ENCODE results near the gene SHANK2. TPM values are rescaled to one million over a fixed set of nuclear protein-coding genes. Genes with fewer than 3 reads are reported as not detected.

Gene SHANK2
- total and polyA plus RNA-seq, 7 donors: under 0.01 to 0.17 (median 0.03) TPM; not detected in 3

DNA sequence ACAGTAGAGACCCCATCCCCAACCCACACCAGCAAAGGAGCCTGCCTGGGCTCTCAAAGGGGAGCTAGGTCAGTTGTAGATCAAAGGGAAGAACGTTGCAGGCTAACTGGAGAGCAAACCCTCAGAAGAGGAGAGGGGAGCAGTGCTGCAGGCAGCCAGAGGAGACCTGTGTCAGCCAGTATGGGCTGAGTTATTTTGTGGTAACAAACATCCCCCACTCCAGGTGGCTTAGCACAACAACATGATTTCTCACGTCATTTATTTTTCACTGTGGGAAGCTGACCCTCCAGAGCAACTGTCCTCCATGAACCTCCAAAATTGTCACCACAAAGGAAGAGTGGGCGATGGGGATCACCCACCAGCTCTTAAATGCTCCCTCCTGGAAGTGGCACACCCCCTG is 19.8 kb upstream of the SHANK2 start:
- TF ChIP-seq, protein P1, sequence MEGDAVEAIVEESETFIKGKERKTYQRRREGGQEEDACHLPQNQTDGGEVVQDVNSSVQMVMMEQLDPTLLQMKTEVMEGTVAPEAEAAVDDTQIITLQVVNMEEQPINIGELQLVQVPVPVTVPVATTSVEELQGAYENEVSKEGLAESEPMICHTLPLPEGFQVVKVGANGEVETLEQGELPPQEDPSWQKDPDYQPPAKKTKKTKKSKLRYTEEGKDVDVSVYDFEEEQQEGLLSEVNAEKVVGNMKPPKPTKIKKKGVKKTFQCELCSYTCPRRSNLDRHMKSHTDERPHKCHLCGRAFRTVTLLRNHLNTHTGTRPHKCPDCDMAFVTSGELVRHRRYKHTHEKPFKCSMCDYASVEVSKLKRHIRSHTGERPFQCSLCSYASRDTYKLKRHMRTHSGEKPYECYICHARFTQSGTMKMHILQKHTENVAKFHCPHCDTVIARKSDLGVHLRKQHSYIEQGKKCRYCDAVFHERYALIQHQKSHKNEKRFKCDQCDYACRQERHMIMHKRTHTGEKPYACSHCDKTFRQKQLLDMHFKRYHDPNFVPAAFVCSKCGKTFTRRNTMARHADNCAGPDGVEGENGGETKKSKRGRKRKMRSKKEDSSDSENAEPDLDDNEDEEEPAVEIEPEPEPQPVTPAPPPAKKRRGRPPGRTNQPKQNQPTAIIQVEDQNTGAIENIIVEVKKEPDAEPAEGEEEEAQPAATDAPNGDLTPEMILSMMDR (IDR thresholded peaks at IDR 0.05): no peak
- ATAC-seq (no peak), DNase-seq (no peak)
- Histone ChIP-seq H3K27me3 (ENCODE audit: insufficient read depth in 3 of 3, low read length in 2 of 3) (peaks cover 0 to 8% (median 1%) of the 10 kb centered on the region in 3 donors), H3K36me3 (ENCODE audit: insufficient read depth in 1 of 2, low read depth in 1 of 2) (no peaks in the 10 kb centered on the region), H3K4me1 (no peaks in the 10 kb centered on the region), H3K9me3 (peaks cover 5% of the 10 kb centered on the region), H3K27ac (no peak overlapping the region), H3K4me3 (no peak overlapping the region)
- WGBS, 3 donors: 81 to 86% (median 82%) methylated on average over 3 of the region's 3 CpGs
- intact Hi-C loops (cut with DNase I): no loop called here

- Histone ChIP-seq H3K36me3 (ENCODE audit: insufficient read depth in 1 of 2, low read depth in 1 of 2) (no peaks in the 10 kb centered on the region), H3K27me3 (ENCODE audit: insufficient read depth in 3 of 3, low read length in 2 of 3) (peaks cover 0 to 17% (median 1%) of the 10 kb centered on the region in 3 donors), H3K4me1 (no peaks in the 10 kb centered on the region), H3K9me3 (peaks cover 5% of the 10 kb centered on the region), H3K4me3 (no peak overlapping the region), H3K27ac (no peak overlapping the region)
- no peak for ATAC-seq
- TF ChIP-seq, protein P1 (IDR thresholded peaks at IDR 0.05): no peak
- WGBS, 3 donors: 80 to 83% (median 82%) methylated on average over 16 of the region's 16 CpGs
- DNase-seq: no peak
- intact Hi-C loops (cut with DNase I): no loop called here
Measured at GRCh38 chr11:71269603-71270511, 17.5 kb upstream of the SHANK2 start.

GRCh38 chr11:71268706-71269321 is 16.4 kb upstream of the SHANK2 start:
- WGBS, 3 donors: 38 to 56% (median 52%) methylated on average over 11 of the region's 11 CpGs
- H3K27me3 ChIP-seq (ENCODE audit: insufficient read depth in 3 of 3, low read length in 2 of 3): peaks cover 0 to 17% (median 1%) of the 10 kb centered on the region in 3 donors
- ATAC-seq: no peak

DNA sequence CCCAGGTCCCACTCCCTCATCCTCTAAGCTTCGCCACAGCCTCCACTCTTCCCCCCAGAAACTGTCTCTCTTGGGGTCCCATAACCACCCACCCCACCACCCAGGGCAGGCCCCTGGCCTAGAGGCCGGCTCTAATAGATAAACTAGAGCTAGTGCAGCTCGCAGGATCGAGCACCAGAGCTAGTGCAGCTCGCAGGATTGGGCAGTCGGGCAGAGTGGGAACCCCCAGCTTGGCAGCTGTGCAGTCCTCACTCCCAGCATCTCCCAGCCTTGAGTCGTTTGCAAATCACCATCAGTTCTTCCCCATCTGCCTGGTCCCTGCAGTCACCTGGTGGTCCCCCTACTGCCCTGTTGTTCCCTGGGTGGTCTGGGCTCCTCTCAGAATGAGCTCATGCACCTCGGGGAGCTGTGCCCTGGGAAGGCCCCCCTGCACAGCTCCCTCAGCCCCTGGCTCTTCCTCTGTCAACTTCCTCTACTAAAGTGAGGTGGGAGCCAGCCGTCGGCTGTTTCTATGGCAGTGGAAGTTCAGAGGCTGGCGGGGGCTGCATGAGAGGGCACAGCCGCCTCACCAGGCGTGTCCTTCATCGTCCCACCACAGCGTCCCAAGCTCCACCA is 15.5 kb upstream of the SHANK2 start:
- TF ChIP-seq, protein P1 (IDR thresholded peaks at IDR 0.05): no peak
- intact Hi-C loops (cut with DNase I): no loop called here
- Histone ChIP-seq H3K27me3 (ENCODE audit: insufficient read depth in 3 of 3, low read length in 2 of 3) (peaks cover 0 to 17% (median 1%) of the 10 kb centered on the region in 3 donors), H3K4me3 (no peak overlapping the region), H3K27ac (no peak overlapping the region), H3K9me3 (peaks cover 3% of the 10 kb centered on the region), H3K4me1 (no peaks in the 10 kb centered on the region), H3K36me3 (ENCODE audit: insufficient read depth in 1 of 2, low read depth in 1 of 2) (no peaks in the 10 kb centered on the region)
- 36 to 37% (median 37%) methylated on average over 15 of the region's 15 CpGs for WGBS, 3 donors
- no peak for DNase-seq
- ATAC-seq: no peak

More at GRCh38 chr11:71268706-71269321, 16.4 kb upstream of the SHANK2 start:
- no peak for DNase-seq
- intact Hi-C loops (cut with DNase I): no loop called here
- Histone ChIP-seq H3K9me3 (peaks cover 5% of the 10 kb centered on the region), H3K27ac (no peak overlapping the region), H3K4me3 (no peak overlapping the region), H3K36me3 (ENCODE audit: insufficient read depth in 1 of 2, low read depth in 1 of 2) (no peaks in the 10 kb centered on the region), H3K4me1 (no peaks in the 10 kb centered on the region)
- TF ChIP-seq, protein P1 (IDR thresholded peaks at IDR 0.05): no peak
